Esophagus (tissue), 2 donors: ENCODE data around the gene RUFY3. TPM values are rescaled to one million over a fixed set of nuclear protein-coding genes. Genes with fewer than 3 reads are reported as not detected.
"Not testable (repeated sequence)": the region's sequence is repeated elsewhere in the genome, so short reads cannot be mapped to it uniquely, and the experiment has no call there.

Experiments used
- H3K27ac ChIP-seq, 2 donors: one replicate each; pipeline ENCODE4 v1.5.1; 2013; ENCODE audit warnings: low read depth in 2 of 2, mild to moderate bottlenecking in 2 of 2, inconsistent platforms in 1 of 2, low read length in 1 of 2, moderate library complexity in 1 of 2
- H3K27me3 ChIP-seq, 2 donors: one replicate each; pipeline ENCODE4 v1.6.1; 2013; ENCODE audit warnings: low read length in 2 of 2, control low read depth in 1 of 2, mild to moderate bottlenecking in 1 of 2; ENCODE audit not compliant: insufficient read depth in 2 of 2, control insufficient read depth in 1 of 2
- H3K36me3 ChIP-seq, 2 donors: one replicate each; pipeline ENCODE4 v1.6.1; 2013; ENCODE audit warnings: low read length in 1 of 2; ENCODE audit not compliant: control insufficient read depth in 2 of 2, insufficient read depth in 2 of 2
- H3K4me1 ChIP-seq, 2 donors: one replicate each; pipeline ENCODE4 v1.6.1; 2013; ENCODE audit warnings: low read length in 1 of 2; ENCODE audit not compliant: control insufficient read depth in 2 of 2, insufficient read depth in 2 of 2
- H3K4me3 ChIP-seq, 2 donors: one replicate each; pipeline ENCODE4 v1.5.1; 2013; ENCODE audit warnings: low read length in 2 of 2, mild to moderate bottlenecking in 2 of 2, low read depth in 1 of 2, moderate library complexity in 1 of 2
- H3K9me3 ChIP-seq, 2 donors: one replicate each; pipeline ENCODE4 v1.6.1; 2013; ENCODE audit warnings: mild to moderate bottlenecking in 2 of 2, low read depth in 1 of 2, low read length in 1 of 2, moderate library complexity in 1 of 2; ENCODE audit not compliant: control insufficient read depth in 2 of 2, insufficient read depth in 1 of 2
- WGBS, 2 donors: extraction: QIAGEN DNeasy Blood & Tissue Kit; methylation state at CpG; one replicate each; pipeline ENCODE4 v1.1.7; 2013; 5-methylcytosine and 5-hydroxymethylcytosine counted together
- polyA plus RNA-seq, 2 donors: library from polyadenylated mRNA; stranded (reverse); fragments of 200-250 nt; gene quantifications; one replicate each; pipeline ENCODE4 v1.2.3, GENCODE V29; 2013
- donor health status: healthy with polysubstance abuse.
- donor health status: Bipolar disorder and iron deficiency.

RUFY3 gene
- polyA plus RNA-seq, 2 donors = 19.4 to 25.1 TPM

- not testable (repeated sequence) for H3K4me1 ChIP-seq, H3K27ac ChIP-seq
- WGBS, 2 donors = 92 to 94% methylated on average over 16 of the region's 16 CpGs
Measured at GRCh38 chr4:70840631-70841030, 118.9 kb downstream of the RUFY3 start.

GRCh38 chr4:70841211-70841610 is 119.4 kb downstream of the RUFY3 start:
- H3K9me3 ChIP-seq = no peaks in the 10 kb centered on the region
- H3K27ac ChIP-seq = no peak overlapping the region
- no peak overlapping the region for H3K4me3 ChIP-seq
- H3K36me3 ChIP-seq = no peaks in the 10 kb centered on the region
- no peaks in the 10 kb centered on the region for H3K27me3 ChIP-seq
- peaks cover 0 to 2% of the 10 kb centered on the region in 2 donors for H3K4me1 ChIP-seq

More at GRCh38 chr4:70840631-70841030, 118.9 kb downstream of the RUFY3 start:
- H3K9me3 ChIP-seq, H3K36me3 ChIP-seq, H3K27me3 ChIP-seq, H3K4me3 ChIP-seq: not testable (repeated sequence)

- Histone ChIP-seq H3K4me1 (peaks cover 0 to 2% of the 10 kb centered on the region in 2 donors), H3K4me3 (no peak overlapping the region), H3K27me3 (no peaks in the 10 kb centered on the region), H3K27ac (no peak overlapping the region), H3K9me3 (no peaks in the 10 kb centered on the region), H3K36me3 (no peaks in the 10 kb centered on the region)
- 31 to 38% methylated on average over 1 of the region's 1 CpG for WGBS, 2 donors
Measured at GRCh38 chr4:70841951-70842350, 120.2 kb downstream of the RUFY3 start.

GRCh38 chr4:70842761-70843435 is 121.1 kb downstream of the RUFY3 start:
- WGBS, 2 donors = 74 to 85% methylated on average over 6 of the region's 6 CpGs

GRCh38 chr4:70844180-70844579 is 122.4 kb downstream of the RUFY3 start:
- Histone ChIP-seq H3K27ac (no peak overlapping the region), H3K36me3 (no peaks in the 10 kb centered on the region), H3K9me3 (no peaks in the 10 kb centered on the region), H3K4me1 (no peaks in the 10 kb centered on the region), H3K27me3 (no peaks in the 10 kb centered on the region), H3K4me3 (no peak overlapping the region)
- 58 to 62% methylated on average over 9 of the region's 9 CpGs for WGBS, 2 donors

More at GRCh38 chr4:70842761-70843435, 121.1 kb downstream of the RUFY3 start:
- no peak overlapping the region for H3K27ac ChIP-seq
- no peak overlapping the region for H3K4me3 ChIP-seq
- no peaks in the 10 kb centered on the region for H3K27me3 ChIP-seq
- no peaks in the 10 kb centered on the region for H3K9me3 ChIP-seq
- no peaks in the 10 kb centered on the region for H3K4me1 ChIP-seq
- H3K36me3 ChIP-seq = no peaks in the 10 kb centered on the region

GRCh38 chr4:70849291-70849690 is 127.5 kb downstream of the RUFY3 start:
- H3K27me3 ChIP-seq = no peaks in the 10 kb centered on the region
- H3K9me3 ChIP-seq = no peaks in the 10 kb centered on the region
- H3K36me3 ChIP-seq = no peaks in the 10 kb centered on the region
- no peaks in the 10 kb centered on the region for H3K4me1 ChIP-seq
- no peak overlapping the region for H3K27ac ChIP-seq
- WGBS, 2 donors = 85 to 95% methylated on average over 5 of the region's 5 CpGs
- no peak overlapping the region for H3K4me3 ChIP-seq

- WGBS, 2 donors = 96 to 97% methylated on average over 2 of the region's 2 CpGs
- Histone ChIP-seq H3K27ac (no peak overlapping the region), H3K36me3 (no peaks in the 10 kb centered on the region), H3K4me3 (no peak overlapping the region), H3K27me3 (no peaks in the 10 kb centered on the region), H3K9me3 (no peaks in the 10 kb centered on the region), H3K4me1 (no peaks in the 10 kb centered on the region)
Measured at GRCh38 chr4:70855464-70855863, 133.7 kb downstream of the RUFY3 start.

Other genes starting within 250 kb of the RUFY3 start
- gene MUC7, start 249.8 kb upstream of the RUFY3 start, polyA plus RNA-seq = not detected
- gene AMTN, start 203.4 kb upstream of the RUFY3 start, polyA plus RNA-seq = under 1 TPM; 0.09 to 0.47 TPM
- not detected for gene AMBN, start 129.7 kb upstream of the RUFY3 start, polyA plus RNA-seq
- gene ENAM, start 93.2 kb upstream of the RUFY3 start, polyA plus RNA-seq = not detected
- gene JCHAIN, start 55.5 kb upstream of the RUFY3 start, polyA plus RNA-seq = 1 to 10 TPM; 4.2 to 5.4 TPM
- gene UTP3, start 33.4 kb upstream of the RUFY3 start, polyA plus RNA-seq = 10 to 100 TPM; 19.9 to 24.2 TPM
- gene GRSF1, start 117.9 kb downstream of the RUFY3 start, polyA plus RNA-seq = 10 to 100 TPM; 21.5 to 39.6 TPM
- 1 to 10 TPM; 2.8 to 3.4 TPM for gene MOB1B, start 180.4 kb downstream of the RUFY3 start, polyA plus RNA-seq